Measurements from ENCODE around the gene AKR1D1.
"Not testable (repeated sequence)": the region's sequence is repeated elsewhere in the genome, so short reads cannot be mapped to it uniquely, and the experiment has no call there.

Gene AKR1D1

DNA sequence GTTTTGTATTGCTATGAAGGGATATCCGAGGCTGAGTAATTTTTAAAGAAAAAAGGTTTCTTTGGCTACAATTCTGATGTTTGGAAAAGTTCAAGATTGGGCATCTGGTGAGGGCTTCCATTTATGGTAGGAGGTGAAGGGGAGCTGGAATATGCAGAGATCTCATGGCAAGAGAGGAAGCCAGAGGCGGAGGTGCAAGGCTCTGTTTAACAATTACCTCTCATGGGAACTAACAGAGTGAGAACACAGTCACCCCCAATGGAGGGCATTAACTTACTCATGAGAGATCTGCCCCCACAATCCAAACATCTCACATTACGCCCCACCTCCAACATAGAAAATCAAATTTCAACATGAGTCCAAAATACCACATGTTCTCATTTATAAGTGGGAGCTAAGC is 62.0 kb downstream of the AKR1D1 start:
- H3K4me3 ChIP-seq (ENCODE audit: low read length): no peak overlapping the region
- DNase-seq (ENCODE audit: low read depth): no peak
- no peak for TF ChIP-seq CTCF (conservative IDR thresholded peaks at IDR 0.05; ENCODE audit: low read length)

DNA sequence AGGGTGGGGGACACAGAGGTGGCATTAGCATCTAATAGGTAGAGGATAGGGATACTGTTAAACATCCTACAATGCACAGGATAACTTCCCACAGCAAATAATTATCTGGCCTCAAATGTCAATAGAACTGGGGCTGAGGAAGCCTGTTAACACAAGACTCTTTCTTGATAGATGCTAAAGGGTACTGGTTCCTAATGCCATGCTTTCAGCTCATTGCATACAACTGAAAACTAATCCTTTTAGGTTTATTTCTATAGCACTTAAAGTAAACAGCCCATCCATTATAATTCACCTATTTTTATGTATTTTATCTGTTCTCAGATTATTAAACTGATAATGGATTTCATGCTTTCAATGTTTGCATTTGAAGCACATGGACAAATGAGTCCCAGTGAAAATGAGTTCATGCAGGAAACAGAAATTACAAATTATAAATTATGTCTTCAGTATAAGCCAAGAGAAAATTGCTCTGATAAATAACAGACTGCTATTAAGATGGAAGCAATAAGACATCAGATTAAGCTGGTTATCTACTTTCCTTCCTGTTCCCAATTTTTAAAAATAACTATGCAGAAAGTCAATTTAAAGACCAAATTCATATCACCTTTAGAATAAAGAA is 66.4 kb downstream of the AKR1D1 start:
- no peak for DNase-seq (ENCODE audit: low read depth)
- TF ChIP-seq CTCF (conservative IDR thresholded peaks at IDR 0.05; ENCODE audit: low read length): no peak
- H3K4me3 ChIP-seq (ENCODE audit: low read length): no peak overlapping the region

DNA sequence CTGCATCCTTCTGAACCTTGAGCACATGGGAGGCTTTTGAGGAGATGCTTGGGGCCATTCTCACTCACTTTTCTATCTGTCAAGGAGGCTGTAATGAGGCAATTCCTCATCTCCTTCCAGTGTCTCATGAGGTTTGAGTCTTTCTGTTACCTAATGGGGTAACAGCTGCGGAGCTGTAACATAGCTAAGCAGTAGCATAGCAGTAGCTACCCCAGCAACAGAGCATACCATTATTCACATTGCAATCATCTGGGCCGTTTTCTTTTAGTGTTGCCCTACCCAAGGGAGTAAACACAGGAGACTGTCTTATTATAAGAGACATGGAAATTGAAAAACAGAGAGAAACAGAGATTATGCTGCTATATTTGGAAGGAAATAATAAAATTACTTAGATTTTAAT is 68.7 kb downstream of the AKR1D1 start:
- H3K4me3 ChIP-seq (ENCODE audit: low read length): no peak overlapping the region
- DNase-seq (ENCODE audit: low read depth): no peak
- TF ChIP-seq CTCF (conservative IDR thresholded peaks at IDR 0.05; ENCODE audit: low read length): no peak

GRCh38 chr7:138146221-138146620 is 70.0 kb downstream of the AKR1D1 start:
- DNase-seq (ENCODE audit: low read depth); H3K4me3 ChIP-seq (ENCODE audit: low read length): not testable (repeated sequence)

DNA sequence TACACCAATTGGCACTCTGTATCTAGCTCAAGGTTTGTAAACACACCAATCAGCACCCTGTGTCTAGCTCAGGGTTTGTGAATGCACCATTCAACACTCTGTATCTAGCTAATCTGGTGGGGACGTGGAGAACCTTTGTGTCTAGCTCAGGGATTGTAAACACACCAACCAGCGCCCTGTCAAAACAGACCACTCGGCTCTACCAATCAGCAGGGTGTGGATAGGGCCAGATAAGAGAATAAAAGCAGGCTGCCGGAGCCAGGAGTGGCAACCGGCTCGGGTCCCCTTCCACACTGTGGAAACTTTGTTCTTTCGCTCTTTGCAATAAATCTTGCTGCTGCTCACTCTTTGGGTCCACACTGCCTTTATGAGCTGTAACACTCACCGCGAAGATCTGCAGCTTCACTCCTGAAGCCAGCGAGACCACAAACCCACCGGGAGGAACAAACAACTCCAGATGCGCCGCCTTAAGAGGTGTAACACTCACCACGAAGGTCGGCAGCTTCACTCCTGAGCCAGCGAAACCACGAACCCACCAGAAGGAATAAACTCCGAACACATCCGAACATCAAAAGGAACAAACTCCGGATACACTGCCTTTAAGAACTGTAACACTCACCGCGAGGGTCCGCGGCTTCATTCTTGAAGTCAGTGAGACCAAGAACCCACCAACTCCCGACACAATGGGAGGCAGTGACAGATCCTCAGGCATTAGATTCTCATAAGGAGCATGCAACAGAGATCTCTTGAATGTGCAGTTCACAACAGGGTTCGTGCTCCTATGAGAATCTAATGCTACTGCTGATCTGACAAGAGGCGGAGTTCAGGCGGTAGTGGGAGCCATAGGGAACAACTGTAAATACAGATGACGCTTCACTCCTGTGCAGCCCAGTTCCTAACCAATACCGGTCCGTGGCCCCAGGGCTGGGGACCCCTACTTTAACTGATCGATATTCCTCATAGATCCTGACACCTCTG is 70.8 kb downstream of the AKR1D1 start:
- not testable (repeated sequence) for DNase-seq (ENCODE audit: low read depth); H3K4me3 ChIP-seq (ENCODE audit: low read length)

- TF ChIP-seq CTCF (conservative IDR thresholded peaks at IDR 0.05; ENCODE audit: low read length): no peak
- no peak for DNase-seq (ENCODE audit: low read depth)
- H3K4me3 ChIP-seq (ENCODE audit: low read length): no peak overlapping the region
These were observed 75.7 kb downstream of the AKR1D1 start for GRCh38 chr7:138151731-138152577.

DNA sequence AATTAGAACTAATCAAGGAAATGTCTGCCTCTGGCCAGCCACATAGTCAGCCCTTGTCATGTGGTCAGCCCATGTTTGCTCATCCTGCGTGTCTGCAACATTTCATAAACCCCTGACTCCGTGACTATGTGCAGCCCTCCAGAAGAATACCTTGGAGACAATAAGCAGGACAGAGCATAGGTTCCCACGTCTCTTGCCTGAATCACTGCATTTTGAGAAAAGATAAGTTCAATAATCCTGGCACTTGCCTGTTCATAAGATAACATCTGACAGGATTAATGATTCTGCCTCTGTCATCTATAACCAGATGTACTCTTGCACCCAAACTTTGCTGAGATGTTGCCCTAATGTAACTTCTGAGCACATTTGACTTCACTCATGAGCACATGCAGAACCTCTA is 78.4 kb downstream of the AKR1D1 start:
- H3K4me3 ChIP-seq (ENCODE audit: low read length): no peak overlapping the region
- no peak for TF ChIP-seq CTCF (conservative IDR thresholded peaks at IDR 0.05; ENCODE audit: low read length)
- no peak for DNase-seq (ENCODE audit: low read depth)
